ENCODE data around the gene MED26. TPM values are rescaled to one million over a fixed set of nuclear protein-coding genes. Genes with fewer than 3 reads are reported as not detected.

The MED26 gene
- total and polyA plus RNA-seq, 7 donors = 4.8 to 9.6 (median 5.2) TPM

DNA sequence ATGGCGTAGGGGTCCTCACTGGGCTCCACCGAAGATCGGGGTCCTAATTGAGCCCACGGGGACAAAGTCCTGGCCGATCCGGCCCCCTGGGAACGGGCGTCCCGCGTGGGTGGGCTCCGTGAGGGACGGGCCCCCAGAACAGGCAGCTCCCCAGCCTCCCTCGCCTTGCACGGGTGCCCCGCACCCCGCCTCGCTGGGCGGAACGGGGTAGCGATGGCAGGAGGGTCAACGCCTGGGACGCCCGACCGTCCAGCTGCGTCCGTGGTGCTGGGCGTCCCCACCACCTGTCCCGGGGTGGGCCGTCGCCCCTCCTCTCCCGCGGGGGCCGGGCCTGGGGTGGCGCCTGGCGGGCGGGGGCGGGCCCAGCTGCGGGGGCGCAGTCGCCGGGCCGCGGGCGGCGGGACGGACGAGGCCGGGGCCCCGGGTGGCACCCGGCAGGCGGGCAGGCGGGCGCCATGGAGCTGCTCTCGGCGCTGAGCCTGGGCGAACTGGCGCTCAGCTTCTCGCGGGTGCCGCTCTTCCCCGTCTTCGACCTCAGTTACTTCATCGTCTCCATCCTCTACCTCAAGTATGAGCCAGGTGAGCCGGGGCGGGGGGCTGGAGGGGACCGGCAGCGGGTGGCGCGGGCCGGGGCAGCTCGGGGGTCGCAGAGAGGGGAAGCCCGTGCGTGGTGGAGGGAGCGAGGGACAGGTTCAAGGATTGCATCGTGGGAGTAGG is 32.9 kb upstream of the MED26 start, which contains the start of gene TMEM38A:
TSS of gene TMEM38A (plus strand) at position 377 of the 717 bp plus-strand sequence. CDS start at position 456, 79 bp downstream.
- TF ChIP-seq CTCF (IDR thresholded peaks at IDR 0.05) = no peak
- peak; percentile 64 to 68 (median 66) for ATAC-seq

GRCh38 chr19:16659832-16660708 is 32.1 kb upstream of the MED26 start, which contains the start of gene SMIM7:
SMIM7 (minus strand) TSS chr19:16660144; CDS start chr19:16660110, 34 bp downstream.
- TF ChIP-seq CTCF (IDR thresholded peaks at IDR 0.05) = peak; percentile 8
- H3K27me3 ChIP-seq (ENCODE audit: insufficient read depth in 3 of 3, low read length in 2 of 3) = no peaks in the 10 kb centered on the region
- peak within 1 kb of the TSS; percentile 97 for H3K27ac ChIP-seq
- H3K36me3 ChIP-seq (ENCODE audit: insufficient read depth in 1 of 2, low read depth in 1 of 2) = peaks cover 0 to 39% of the 10 kb centered on the region in 2 donors
- intact Hi-C loops (cut with DNase I) = no loop called here
- no peaks in the 10 kb centered on the region for H3K9me3 ChIP-seq
- H3K4me3 ChIP-seq = peak within 1 kb of the TSS; percentile 74
- 0 to 1% (median 0%) methylated on average over 48 to 60 of the region's 60 CpGs for WGBS, 3 donors
- DNase-seq (peak; percentile 99 to 100), ATAC-seq (peak; percentile 92 to 95 (median 94))
- peaks cover 42% of the 10 kb centered on the region for H3K4me1 ChIP-seq

More for the DNA sequence above, 32.9 kb upstream of the MED26 start, which contains the start of gene TMEM38A:
- intact Hi-C loops (cut with DNase I) = no loop called here
- Histone ChIP-seq H3K4me1 (peaks cover 45% of the 10 kb centered on the region), H3K9me3 (no peaks in the 10 kb centered on the region), H3K27me3 (ENCODE audit: insufficient read depth in 3 of 3, low read length in 2 of 3) (no peaks in the 10 kb centered on the region), H3K36me3 (ENCODE audit: insufficient read depth in 1 of 2, low read depth in 1 of 2) (peaks cover 0 to 33% of the 10 kb centered on the region in 2 donors), H3K4me3 (peak within 1 kb of the TSS; percentile 74), H3K27ac (peak within 1 kb of the TSS; percentile 97)
- WGBS, 3 donors = 0 to 1% (median 1%) methylated on average over 59 to 76 of the region's 76 CpGs
- DNase-seq = peak; percentile 74 to 86

GRCh38 chr19:16659464-16659831 is 31.4 kb upstream of the MED26 start:
- 1 to 2% (median 2%) methylated on average over 13 to 14 of the region's 14 CpGs for WGBS, 3 donors
- peak overlapping the region; percentile 97 for H3K27ac ChIP-seq
- TF ChIP-seq CTCF (IDR thresholded peaks at IDR 0.05) = no peak
- H3K27me3 ChIP-seq (ENCODE audit: insufficient read depth in 3 of 3, low read length in 2 of 3) = no peaks in the 10 kb centered on the region
- peak overlapping the region; percentile 74 for H3K4me3 ChIP-seq
- H3K9me3 ChIP-seq = no peaks in the 10 kb centered on the region
- ATAC-seq = no peak
- intact Hi-C loops (cut with DNase I) = no loop called here
- H3K36me3 ChIP-seq (ENCODE audit: insufficient read depth in 1 of 2, low read depth in 1 of 2) = peaks cover 0 to 45% of the 10 kb centered on the region in 2 donors
- DNase-seq = peak in 1 of 2 donors; percentile 19
- H3K4me1 ChIP-seq = peaks cover 35% of the 10 kb centered on the region

- ATAC-seq (no peak), DNase-seq (no peak)
- H3K27me3 ChIP-seq (ENCODE audit: insufficient read depth in 3 of 3, low read length in 2 of 3) = no peaks in the 10 kb centered on the region
- H3K9me3 ChIP-seq = no peaks in the 10 kb centered on the region
- H3K4me3 ChIP-seq = no peak overlapping the region
- intact Hi-C loops (cut with DNase I) = no loop called here
- WGBS, 3 donors = 84 to 89% (median 86%) methylated on average over 5 of the region's 5 CpGs
- peaks cover 23% of the 10 kb centered on the region for H3K4me1 ChIP-seq
- no peak for TF ChIP-seq CTCF (IDR thresholded peaks at IDR 0.05)
- H3K27ac ChIP-seq = no peak overlapping the region
- peaks cover 0 to 66% of the 10 kb centered on the region in 2 donors for H3K36me3 ChIP-seq (ENCODE audit: insufficient read depth in 1 of 2, low read depth in 1 of 2)
Measured at GRCh38 chr19:16657384-16657783, 29.4 kb upstream of the MED26 start.

All from psoas muscle (tissue), 8 donors.